Midbrain (tissue), 1 donor: ENCODE results near the gene MTCH1.
"Not testable (repeated sequence)": the region's sequence is repeated elsewhere in the genome, so short reads cannot be mapped to it uniquely, and the experiment has no call there.

Experiments
- DNase-seq: peaks from one replicate; lab custom pipeline; 2025; lab: John Stamatoyannopoulos, UW

Gene MTCH1

GRCh38 chr6:36997811-36998722 is 12.1 kb upstream of the MTCH1 start:
- peak; percentile 86 for DNase-seq

- not testable (repeated sequence) for DNase-seq
Observed at GRCh38 chr6:36990401-36990800, 4.4 kb upstream of the MTCH1 start.

- DNase-seq = no peak
Observed at GRCh38 chr6:36989264-36989663, 3.3 kb upstream of the MTCH1 start.

GRCh38 chr6:36986704-36987047 is 680 bp upstream of the MTCH1 start:
- no peak for DNase-seq

- DNase-seq = no peak
Observed at GRCh38 chr6:36985417-36985807, 584 bp downstream of the MTCH1 start.

- peak; percentile 26 for DNase-seq
Observed at GRCh38 chr6:36984581-36985416, 1.2 kb downstream of the MTCH1 start.

GRCh38 chr6:36983538-36983937 is 2.5 kb downstream of the MTCH1 start:
- DNase-seq = no peak

GRCh38 chr6:36980876-36981619 is 4.9 kb downstream of the MTCH1 start:
- DNase-seq = no peak

GRCh38 chr6:36980129-36980528 is 5.9 kb downstream of the MTCH1 start:
- no peak for DNase-seq

- DNase-seq = peak; percentile 84
Observed at GRCh38 chr6:36979347-36979742, 6.7 kb downstream of the MTCH1 start.

GRCh38 chr6:36978421-36979346 is 7.3 kb downstream of the MTCH1 start:
- DNase-seq = no peak

GRCh38 chr6:36977470-36977941 is 8.5 kb downstream of the MTCH1 start:
- no peak for DNase-seq

- no peak for DNase-seq
Observed at GRCh38 chr6:36976931-36977330, 9.1 kb downstream of the MTCH1 start.

- DNase-seq = no peak
Observed at GRCh38 chr6:36976509-36976908, 9.5 kb downstream of the MTCH1 start.

GRCh38 chr6:36976007-36976264 is 10.1 kb downstream of the MTCH1 start:
- DNase-seq = no peak

- no peak for DNase-seq
Observed at GRCh38 chr6:36975231-36976006, 10.6 kb downstream of the MTCH1 start.

- no peak for DNase-seq
Observed at GRCh38 chr6:36973647-36974046, 12.3 kb downstream of the MTCH1 start.

- DNase-seq = no peak
Observed at GRCh38 chr6:36973190-36973589, 12.8 kb downstream of the MTCH1 start.

- no peak for DNase-seq
Observed at GRCh38 chr6:36971921-36972673, 13.9 kb downstream of the MTCH1 start.
